OCI-LY1 (cell line): ENCODE data around the gene DEPDC5.

ENCODE experiments used
- H2AFZ ChIP-seq: fragments of 200-600 bp; sonication (generic), shearing (Covaris generic); 2 replicates; pipeline ENCODE4 v1.6.0; 2014; ENCODE audit warnings: antibody characterized with exemption, mild to moderate bottlenecking, low read length
- H3F3A ChIP-seq: fragments of 200-600 bp; sonication (generic), shearing (Covaris generic); 2 replicates; pipeline ENCODE4 v1.6.0; 2014; ENCODE audit warnings: mild to moderate bottlenecking, antibody characterized with exemption, low read length, moderate library complexity; ENCODE audit not compliant: insufficient read depth
- H3K27ac ChIP-seq: fragments of 200-600 bp; sonication (generic); 2 replicates; pipeline ENCODE4 v1.5.1; 2014; ENCODE audit warnings: low read length, mixed run types, mild to moderate bottlenecking, low read depth; ENCODE audit not compliant: poor library complexity, severe bottlenecking
- H3K27me3 ChIP-seq: fragments of 200-600 bp; sonication (generic); 2 replicates; pipeline ENCODE4 v1.6.0; 2014; ENCODE audit warnings: antibody characterized with exemption, mild to moderate bottlenecking, low read length, moderate library complexity; ENCODE audit not compliant: insufficient read depth
- H3K36me3 ChIP-seq: fragments of 200-600 bp; sonication (generic); 2 replicates; pipeline ENCODE4 v1.6.1; 2014; ENCODE audit warnings: mild to moderate bottlenecking, antibody characterized with exemption, low read length, moderate library complexity, mixed read lengths; ENCODE audit not compliant: insufficient read depth
- H3K4me1 ChIP-seq: fragments of 200-600 bp; sonication (generic); 2 replicates; pipeline ENCODE4 v1.5.1; 2014; ENCODE audit warnings: mild to moderate bottlenecking, low read length, moderate library complexity; ENCODE audit not compliant: insufficient read depth, severe bottlenecking
- H3K4me2 ChIP-seq: fragments of 200-600 bp; sonication (generic), shearing (Covaris generic); 2 replicates; pipeline ENCODE4 v1.6.1; 2014; ENCODE audit warnings: low read length
- H3K4me3 ChIP-seq: fragments of 200-600 bp; sonication (generic); 2 replicates; pipeline ENCODE4 v1.5.1; 2014; ENCODE audit warnings: low read length, low read depth, mild to moderate bottlenecking, mixed read lengths; ENCODE audit not compliant: poor library complexity, severe bottlenecking
- H3K79me2 ChIP-seq: fragments of 200-600 bp; shearing (Covaris generic); 2 replicates; pipeline ENCODE4 v1.6.1; 2016; ENCODE audit warnings: mixed run types, low read length, mixed read lengths; ENCODE audit not compliant: insufficient read depth
- H3K9ac ChIP-seq: fragments of 200-600 bp; sonication (generic), shearing (Covaris generic); 2 replicates; pipeline ENCODE4 v1.6.1; 2014; ENCODE audit warnings: mild to moderate bottlenecking, low read length, mixed read lengths
- H3K9me2 ChIP-seq: fragments of 200-600 bp; sonication (generic), shearing (Covaris generic); 2 replicates; pipeline ENCODE4 v1.6.1; 2014; ENCODE audit warnings: low read depth, mild to moderate bottlenecking, low read length, mixed read lengths
- H3K9me3 ChIP-seq: fragments of 200-600 bp; shearing (Covaris generic); 2 replicates; pipeline ENCODE4 v1.6.1; 2014; ENCODE audit warnings: low read length, mixed read lengths
- H4K20me1 ChIP-seq: fragments of 200-600 bp; sonication (generic), shearing (Covaris generic); 2 replicates; pipeline ENCODE4 v1.6.0; 2016; ENCODE audit warnings: mild to moderate bottlenecking, low read length; ENCODE audit not compliant: insufficient read depth
- EZH2 ChIP-seq: fragments of 200-600 bp; sonication (generic), shearing (Covaris generic); IDR thresholded peaks from 2 replicates; pipeline ENCODE4 v1.8.0; 2017; ENCODE audit warnings: borderline replicate concordance, mixed run types, mild to moderate bottlenecking, antibody characterized with exemption, low read length, moderate library complexity, mixed read lengths
- TF ChIP-seq, protein P1 (sequence below): fragments of 200-600 bp; sonication (generic), shearing (Covaris generic); IDR thresholded peaks from 2 replicates; pipeline ENCODE4 v1.5.1; 2017; ENCODE audit warnings: mild to moderate bottlenecking, antibody characterized with exemption, low read length, moderate library complexity, mixed read lengths

The DEPDC5 gene

DNA sequence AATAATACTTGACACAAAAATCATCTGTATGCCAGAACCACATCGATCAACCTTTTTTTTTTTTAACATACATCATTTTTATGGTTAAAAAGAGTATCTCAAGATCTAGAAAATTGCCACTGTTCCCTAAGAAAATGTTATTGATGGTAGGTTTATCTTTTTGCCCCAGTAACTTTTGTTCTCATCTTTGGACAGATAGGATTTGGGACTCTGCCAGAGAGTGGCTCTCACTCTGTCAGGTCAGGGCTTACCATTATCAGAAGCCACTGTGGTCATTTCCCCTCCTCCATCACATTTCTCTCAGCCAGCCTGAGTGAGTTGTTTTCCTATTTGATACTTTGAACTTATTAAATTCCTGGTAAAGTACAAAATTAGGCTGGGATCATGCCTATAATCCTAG, 142.7 kb downstream of the DEPDC5 start:
- H3K9me3 ChIP-seq, result no peaks in the 10 kb centered on the region
- no peaks in the 10 kb centered on the region for H3K79me2 ChIP-seq
- no peak overlapping the region for H3K27ac ChIP-seq
- H3K4me3 ChIP-seq, result no peak overlapping the region
- H3K9ac ChIP-seq, result no peak overlapping the region
- TF ChIP-seq, protein P1, sequence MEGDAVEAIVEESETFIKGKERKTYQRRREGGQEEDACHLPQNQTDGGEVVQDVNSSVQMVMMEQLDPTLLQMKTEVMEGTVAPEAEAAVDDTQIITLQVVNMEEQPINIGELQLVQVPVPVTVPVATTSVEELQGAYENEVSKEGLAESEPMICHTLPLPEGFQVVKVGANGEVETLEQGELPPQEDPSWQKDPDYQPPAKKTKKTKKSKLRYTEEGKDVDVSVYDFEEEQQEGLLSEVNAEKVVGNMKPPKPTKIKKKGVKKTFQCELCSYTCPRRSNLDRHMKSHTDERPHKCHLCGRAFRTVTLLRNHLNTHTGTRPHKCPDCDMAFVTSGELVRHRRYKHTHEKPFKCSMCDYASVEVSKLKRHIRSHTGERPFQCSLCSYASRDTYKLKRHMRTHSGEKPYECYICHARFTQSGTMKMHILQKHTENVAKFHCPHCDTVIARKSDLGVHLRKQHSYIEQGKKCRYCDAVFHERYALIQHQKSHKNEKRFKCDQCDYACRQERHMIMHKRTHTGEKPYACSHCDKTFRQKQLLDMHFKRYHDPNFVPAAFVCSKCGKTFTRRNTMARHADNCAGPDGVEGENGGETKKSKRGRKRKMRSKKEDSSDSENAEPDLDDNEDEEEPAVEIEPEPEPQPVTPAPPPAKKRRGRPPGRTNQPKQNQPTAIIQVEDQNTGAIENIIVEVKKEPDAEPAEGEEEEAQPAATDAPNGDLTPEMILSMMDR, result no peak
- H4K20me1 ChIP-seq, result no peaks in the 10 kb centered on the region
- H3K4me1 ChIP-seq, result no peaks in the 10 kb centered on the region
- no peaks in the 10 kb centered on the region for H3K9me2 ChIP-seq
- no peaks in the 10 kb centered on the region for H3K27me3 ChIP-seq
- H3K4me2 ChIP-seq, result no peak overlapping the region
- no peak overlapping the region for H2AFZ ChIP-seq
- H3F3A ChIP-seq, result no peaks in the 10 kb centered on the region
- peaks cover 54% of the 10 kb centered on the region for H3K36me3 ChIP-seq

DNA sequence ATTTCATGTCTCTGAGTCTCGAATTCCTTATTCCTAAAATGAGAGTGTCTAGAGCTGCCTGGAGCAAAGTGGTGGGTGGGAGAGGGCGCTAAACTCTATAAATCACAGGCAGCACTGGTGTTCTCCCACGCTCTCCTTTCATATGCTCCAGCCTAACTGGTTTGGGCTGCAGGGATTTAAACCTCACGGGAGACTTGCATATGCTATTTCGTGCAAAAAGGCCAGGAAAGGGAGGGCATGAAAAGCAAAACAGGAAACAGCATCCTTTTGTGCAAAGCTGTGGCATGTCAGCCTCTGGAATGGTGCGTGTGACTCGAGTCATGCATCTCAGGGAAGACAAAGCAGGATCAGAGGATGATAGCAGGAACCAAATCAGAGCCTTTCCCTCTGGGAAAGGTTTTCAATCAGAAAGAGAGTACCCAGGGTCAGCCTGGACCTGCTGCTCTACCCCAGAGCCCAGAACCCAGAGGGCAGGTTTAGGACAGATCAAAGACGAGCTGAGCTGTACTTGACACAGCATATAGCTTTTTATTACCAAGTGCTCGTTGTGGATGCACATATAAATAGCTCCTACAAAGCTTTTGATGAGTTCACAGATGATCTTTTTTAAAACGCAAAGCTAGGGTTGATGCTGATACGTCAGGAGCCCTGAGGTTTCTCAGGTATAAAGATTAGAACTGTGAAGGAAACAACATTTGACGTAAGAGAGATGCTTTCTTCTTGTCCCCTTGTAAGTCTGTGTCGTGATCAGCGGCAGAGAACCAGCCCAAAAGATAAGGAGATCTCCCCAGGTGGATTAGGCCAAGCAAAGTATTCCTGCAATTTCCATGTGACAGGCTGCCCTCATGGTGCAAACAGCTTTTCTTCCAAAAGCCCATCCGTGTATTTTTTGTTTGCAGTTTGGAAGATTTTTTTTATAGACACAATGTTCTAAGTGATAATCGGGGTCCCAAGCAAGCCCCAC, 144.3 kb downstream of the DEPDC5 start:
- TF ChIP-seq EZH2, result no peak
- Histone ChIP-seq H3K9ac (no peak overlapping the region), H3K27ac (no peak overlapping the region), H3K4me2 (no peak overlapping the region), H3K9me3 (no peaks in the 10 kb centered on the region), H3K36me3 (peaks cover 64% of the 10 kb centered on the region), H3F3A (no peaks in the 10 kb centered on the region; the same call in 1 of the 2 replicates), H2AFZ (no peak overlapping the region), H3K79me2 (no peaks in the 10 kb centered on the region), H3K9me2 (no peaks in the 10 kb centered on the region), H3K27me3 (no peaks in the 10 kb centered on the region), H4K20me1 (no peaks in the 10 kb centered on the region), H3K4me1 (no peaks in the 10 kb centered on the region), H3K4me3 (no peak overlapping the region)

DNA sequence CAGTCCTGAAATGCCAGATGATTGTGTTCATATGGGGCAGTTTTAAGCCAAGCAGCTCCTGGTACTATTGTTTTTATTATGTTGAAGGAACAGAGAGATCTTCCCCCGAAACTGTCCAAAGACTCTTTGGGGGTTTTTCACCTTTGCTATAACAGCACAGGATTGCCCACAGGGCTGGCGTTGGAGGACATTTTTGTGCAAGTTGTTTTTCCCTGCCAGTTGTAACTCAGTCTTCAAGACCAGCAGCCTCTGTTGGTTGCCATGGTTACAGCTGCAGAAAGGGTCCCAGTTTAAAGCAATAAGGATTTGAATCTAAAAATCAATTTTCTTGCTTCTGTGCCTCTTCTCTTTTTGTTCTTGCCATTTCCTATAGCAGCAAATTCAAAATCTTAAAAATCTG, 145.1 kb downstream of the DEPDC5 start:
- no peaks in the 10 kb centered on the region for H4K20me1 ChIP-seq
- no peak overlapping the region for H3K9ac ChIP-seq
- H3K4me3 ChIP-seq, result no peak overlapping the region
- no peaks in the 10 kb centered on the region; the same call in 1 of the 2 replicates for H3F3A ChIP-seq
- H3K36me3 ChIP-seq, result peaks cover 62% of the 10 kb centered on the region
- no peak overlapping the region for H3K27ac ChIP-seq
- H3K9me2 ChIP-seq, result no peaks in the 10 kb centered on the region
- H3K79me2 ChIP-seq, result no peaks in the 10 kb centered on the region
- no peak overlapping the region for H3K4me2 ChIP-seq
- H3K4me1 ChIP-seq, result no peaks in the 10 kb centered on the region
- H3K27me3 ChIP-seq, result no peaks in the 10 kb centered on the region
- H2AFZ ChIP-seq, result no peak overlapping the region
- H3K9me3 ChIP-seq, result no peaks in the 10 kb centered on the region
- TF ChIP-seq, protein P1, result no peak

- no peak overlapping the region for H2AFZ ChIP-seq
- H3K36me3 ChIP-seq, result peaks cover 64% of the 10 kb centered on the region
- no peaks in the 10 kb centered on the region for H3K27me3 ChIP-seq
- H3K9me3 ChIP-seq, result no peaks in the 10 kb centered on the region
- H3K27ac ChIP-seq, result no peak overlapping the region
- H3K9me2 ChIP-seq, result no peaks in the 10 kb centered on the region
- no peaks in the 10 kb centered on the region for H3K4me1 ChIP-seq
- no peaks in the 10 kb centered on the region for H3K79me2 ChIP-seq
- no peaks in the 10 kb centered on the region for H4K20me1 ChIP-seq
- H3K4me2 ChIP-seq, result no peak overlapping the region
- H3F3A ChIP-seq, result no peaks in the 10 kb centered on the region; the same call in 1 of the 2 replicates
- TF ChIP-seq, protein P1, result no peak
- TF ChIP-seq EZH2, result no peak
- H3K9ac ChIP-seq, result no peak overlapping the region
- no peak overlapping the region for H3K4me3 ChIP-seq
These were observed 145.8 kb downstream of the DEPDC5 start for GRCh38 chr22:31899669-31900068.
